Gastroesophageal sphincter (tissue), 3 donors: ENCODE data around the gene GLB1L2.

ENCODE experiments used
- EP300 ChIP-seq: sonication (generic); formaldehyde crosslinking; IDR thresholded peaks from one replicate; pipeline ENCODE4 v1.6.1; 2017; ENCODE audit warnings: antibody characterized with exemption, mild to moderate bottlenecking
- TF ChIP-seq, protein P1 (sequence below), 4 experiments: fragments of 200-600 bp in 2 of 4; fragments of 450-650 bp in 2 of 4; sonication (generic) in 1 of 4; IDR thresholded peaks; one replicate each; pipeline ENCODE4 v1.5.1; 2017 to 2019; ENCODE audit warnings: antibody characterized with exemption in 4 of 4, mild to moderate bottlenecking in 2 of 4, moderate library complexity in 2 of 4

DNA sequence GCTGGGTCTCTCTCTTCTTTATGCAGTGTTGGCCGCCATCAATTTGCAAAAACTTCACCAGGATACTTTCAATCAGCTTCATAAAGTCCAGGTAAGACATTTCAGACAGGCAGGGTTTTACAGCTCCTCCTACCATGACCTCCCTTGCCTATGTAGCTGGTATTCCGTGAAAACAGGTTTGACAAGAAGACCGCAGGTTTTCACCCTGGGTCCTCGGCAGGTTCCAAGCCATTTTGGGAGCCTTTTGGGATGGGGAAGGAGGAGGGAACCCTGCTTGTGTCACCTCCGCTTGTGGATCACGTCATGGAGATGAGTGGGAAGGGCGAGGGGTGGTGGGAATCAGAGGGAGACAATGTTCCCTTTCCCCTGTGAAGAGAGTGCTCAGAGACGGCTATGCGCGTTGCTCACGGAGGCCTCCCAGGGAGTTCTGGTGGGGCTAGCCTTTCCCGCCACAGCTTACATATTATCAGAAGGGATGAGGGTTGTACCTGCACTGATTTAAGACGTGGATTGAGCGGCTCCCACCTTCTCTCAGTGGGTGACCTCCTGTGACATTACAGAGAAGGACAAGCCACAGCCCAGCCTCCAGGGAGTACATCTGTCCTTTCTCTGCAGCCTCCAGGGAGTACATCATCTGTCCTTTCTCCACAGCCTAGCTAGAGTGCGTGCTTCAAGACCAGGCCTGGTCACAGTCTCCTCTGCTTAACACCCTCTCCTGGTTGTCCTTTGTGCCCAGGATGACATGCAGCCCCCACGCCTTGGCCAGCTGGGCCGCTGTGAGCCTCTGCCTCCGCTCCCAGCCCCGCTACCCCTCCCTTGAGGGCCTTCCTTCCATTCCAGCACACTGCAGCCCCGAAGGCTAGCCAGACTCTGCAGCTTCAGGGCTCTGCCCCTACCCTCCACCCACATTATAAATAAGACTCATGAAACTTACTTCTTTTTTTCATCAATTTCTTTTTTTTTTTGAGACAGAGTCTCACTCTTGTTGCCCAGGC, 38.4 kb upstream of the GLB1L2 start:
- TF ChIP-seq, protein P1, sequence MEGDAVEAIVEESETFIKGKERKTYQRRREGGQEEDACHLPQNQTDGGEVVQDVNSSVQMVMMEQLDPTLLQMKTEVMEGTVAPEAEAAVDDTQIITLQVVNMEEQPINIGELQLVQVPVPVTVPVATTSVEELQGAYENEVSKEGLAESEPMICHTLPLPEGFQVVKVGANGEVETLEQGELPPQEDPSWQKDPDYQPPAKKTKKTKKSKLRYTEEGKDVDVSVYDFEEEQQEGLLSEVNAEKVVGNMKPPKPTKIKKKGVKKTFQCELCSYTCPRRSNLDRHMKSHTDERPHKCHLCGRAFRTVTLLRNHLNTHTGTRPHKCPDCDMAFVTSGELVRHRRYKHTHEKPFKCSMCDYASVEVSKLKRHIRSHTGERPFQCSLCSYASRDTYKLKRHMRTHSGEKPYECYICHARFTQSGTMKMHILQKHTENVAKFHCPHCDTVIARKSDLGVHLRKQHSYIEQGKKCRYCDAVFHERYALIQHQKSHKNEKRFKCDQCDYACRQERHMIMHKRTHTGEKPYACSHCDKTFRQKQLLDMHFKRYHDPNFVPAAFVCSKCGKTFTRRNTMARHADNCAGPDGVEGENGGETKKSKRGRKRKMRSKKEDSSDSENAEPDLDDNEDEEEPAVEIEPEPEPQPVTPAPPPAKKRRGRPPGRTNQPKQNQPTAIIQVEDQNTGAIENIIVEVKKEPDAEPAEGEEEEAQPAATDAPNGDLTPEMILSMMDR (IDR thresholded peaks at IDR 0.05) = no peak
- TF ChIP-seq EP300 = no peak
